NB4 (cell line): ENCODE measurements around the gene ACTA2.

Source experiments
- CTCF ChIP-seq: IDR thresholded peaks from one replicate; pipeline ENCODE4 v1.5.1; 2012; ENCODE audit warnings: low read depth, low read length
- MAX ChIP-seq: IDR thresholded peaks from 2 replicates; pipeline ENCODE4 v1.6.1; 2011; ENCODE audit warnings: low read depth, low read length
- MYC ChIP-seq: IDR thresholded peaks from 2 replicates; pipeline ENCODE4 v1.6.1; 2011; ENCODE audit warnings: low read depth, low read length
- POLR2A ChIP-seq: IDR thresholded peaks from 2 replicates; pipeline ENCODE4 v1.6.1; 2011; ENCODE audit warnings: mild to moderate bottlenecking; ENCODE audit not compliant: insufficient read length; ENCODE audit errors: extremely low read depth

DNA sequence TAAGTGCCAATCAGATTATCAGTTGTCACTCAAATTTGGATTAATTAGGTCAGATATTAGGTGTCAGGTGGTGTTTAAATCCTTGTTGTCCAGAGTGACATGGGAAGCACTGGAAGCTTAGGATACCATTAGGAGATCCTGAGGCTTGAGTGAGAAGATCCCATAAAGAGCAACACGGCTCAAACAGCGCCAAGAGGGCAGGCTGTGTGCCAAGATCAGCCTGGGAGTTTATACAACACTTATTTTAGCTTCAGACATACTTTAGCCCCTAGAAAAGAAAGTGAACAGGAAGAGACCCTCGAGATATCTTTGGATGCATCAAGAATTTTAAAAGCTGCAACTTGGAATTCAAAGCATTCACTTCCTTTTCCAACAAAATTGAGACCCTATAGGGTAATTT lies 14.2 kb upstream of the ACTA2 start:
- TF ChIP-seq CTCF (no peak), MAX (no peak), POLR2A (no peak), MYC (no peak)
